ENCODE measurements around the gene NUDT1.

DNA sequence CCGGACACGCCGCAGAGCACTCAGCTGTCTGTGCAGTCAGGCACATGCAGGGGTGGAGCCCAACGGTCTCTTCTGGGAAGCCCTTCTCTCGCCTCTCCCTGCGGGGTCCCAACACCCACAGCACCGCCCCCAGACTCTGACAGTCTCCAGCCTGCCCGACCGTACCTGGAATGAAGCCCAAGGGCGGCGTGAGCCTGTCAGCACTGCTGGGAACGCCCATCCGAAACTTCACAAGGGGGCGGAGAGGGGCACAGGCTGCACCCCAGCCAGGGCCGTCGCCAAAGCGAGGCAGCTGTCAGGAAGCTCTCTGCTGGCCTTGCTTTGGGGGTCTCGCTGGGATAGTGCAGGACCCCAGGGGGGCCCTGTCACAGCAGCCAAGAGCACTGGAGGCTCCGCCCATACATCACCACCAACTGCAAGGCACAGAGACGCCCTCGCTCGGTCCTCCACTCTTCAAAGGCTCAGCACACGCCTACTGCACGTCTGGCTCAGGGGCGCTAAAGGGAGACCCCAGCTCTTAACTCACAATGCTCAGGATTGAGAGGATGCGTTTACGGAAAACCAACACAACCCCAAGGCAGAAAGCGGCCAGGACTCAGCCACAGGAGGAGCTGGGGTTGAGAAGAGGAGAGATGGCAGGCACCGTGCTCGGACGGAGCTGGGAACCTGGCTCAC, 40.2 kb upstream of the NUDT1 start:
- TF ChIP-seq POLR2A (IDR thresholded peaks at IDR 0.05; ENCODE audit: low read length) (no peak), GATA1 (IDR thresholded peaks at IDR 0.05; ENCODE audit: low read depth, low read length) (no peak)
